HCT116 (cell line): ENCODE data around the gene NAGLU. TPM values are rescaled to one million over a fixed set of nuclear protein-coding genes. Genes with fewer than 3 reads are reported as not detected.
A peak's percentile ranks its signal among the peaks of the same experiment; 100 is the strongest.

ENCODE experiments used
- CBX3 ChIP-seq: IDR thresholded peaks from 2 replicates; pipeline ENCODE4 v1.6.1; 2012; ENCODE audit warnings: low read depth
- CEBPB ChIP-seq: IDR thresholded peaks from 2 replicates; pipeline ENCODE4 v1.6.1; 2012; ENCODE audit warnings: low read depth
- CTCF ChIP-seq, 3 experiments: fragments of 200-600 bp in 1 of 3; sonication (generic) in 1 of 3; IDR thresholded peaks in 2 of 3; conservative IDR thresholded peaks in 1 of 3; 2 replicates each; pipeline ENCODE4 v1.5.1; 2012 to 2017; ENCODE audit warnings: low read depth in 2 of 3, low read length in 2 of 3, antibody characterized with exemption in 1 of 3, borderline replicate concordance in 1 of 3, control low read depth in 1 of 3, mild to moderate bottlenecking in 1 of 3, mixed read lengths in 1 of 3, mixed run types in 1 of 3, moderate library complexity in 1 of 3; ENCODE audit not compliant: insufficient read depth in 1 of 3
- EGR1 ChIP-seq: IDR thresholded peaks from 2 replicates; pipeline ENCODE4 v1.6.1; 2012; ENCODE audit warnings: low read depth
- POLR2A ChIP-seq: IDR thresholded peaks from 2 replicates; pipeline ENCODE4 v1.7.0; 2011; ENCODE audit warnings: borderline replicate concordance; ENCODE audit not compliant: insufficient read depth, insufficient read length; ENCODE audit errors: extremely low read depth
- RAD21 ChIP-seq: IDR thresholded peaks from 2 replicates; pipeline ENCODE4 v1.6.1; 2012; ENCODE audit warnings: low read depth, mild to moderate bottlenecking
- REST ChIP-seq: IDR thresholded peaks from 2 replicates; pipeline ENCODE4 v1.6.1; 2012; ENCODE audit warnings: low read depth
- TCF7L2 ChIP-seq: IDR thresholded peaks from 2 replicates; pipeline ENCODE4 v1.7.0; 2011; ENCODE audit warnings: borderline replicate concordance, inconsistent platforms; ENCODE audit not compliant: insufficient read depth, insufficient read length; ENCODE audit errors: extremely low read depth
- ZBTB33 ChIP-seq: IDR thresholded peaks from 2 replicates; pipeline ENCODE4 v1.6.1; 2011; ENCODE audit warnings: mild to moderate bottlenecking, low read length, moderate library complexity; ENCODE audit not compliant: insufficient replicate concordance; ENCODE audit errors: extremely low read depth
- total RNA-seq: library from RNA; stranded (reverse); gene quantifications from one replicate; pipeline ENCODE4 v1.2.1, GENCODE V29; 2021; ENCODE audit not compliant: unreplicated experiment

NAGLU gene
- total RNA-seq, 1 experiment from 2014 or later: 17.7 TPM

- TF ChIP-seq CTCF (IDR thresholded peaks at IDR 0.05 in 2 of 3, conservative IDR thresholded peaks at IDR 0.05 in 1 of 3; ENCODE audit: borderline replicate concordance in 1 of 3, insufficient read depth in 1 of 3, low read depth in 2 of 3, low read length in 2 of 3) (no peak), TCF7L2 (peak; percentile 28), ZBTB33 (no peak), CEBPB (no peak), CBX3 (no peak), EGR1 (no peak), REST (no peak), RAD21 (no peak), POLR2A (no peak)
These were observed 523 bp downstream of the NAGLU start (continued) for GRCh38 chr17:42536372-42537155.
